SKM-1 (cell line): ENCODE data around the gene ACAT2.
"Not testable (repeated sequence)": the region's sequence is repeated elsewhere in the genome, so short reads cannot be mapped to it uniquely, and the experiment has no call there.

ENCODE experiments used
- DNase-seq: peaks from one replicate; lab custom pipeline; 2025; ENCODE audit not compliant: unreplicated experiment; lab: John Stamatoyannopoulos, UW

Gene ACAT2

DNA sequence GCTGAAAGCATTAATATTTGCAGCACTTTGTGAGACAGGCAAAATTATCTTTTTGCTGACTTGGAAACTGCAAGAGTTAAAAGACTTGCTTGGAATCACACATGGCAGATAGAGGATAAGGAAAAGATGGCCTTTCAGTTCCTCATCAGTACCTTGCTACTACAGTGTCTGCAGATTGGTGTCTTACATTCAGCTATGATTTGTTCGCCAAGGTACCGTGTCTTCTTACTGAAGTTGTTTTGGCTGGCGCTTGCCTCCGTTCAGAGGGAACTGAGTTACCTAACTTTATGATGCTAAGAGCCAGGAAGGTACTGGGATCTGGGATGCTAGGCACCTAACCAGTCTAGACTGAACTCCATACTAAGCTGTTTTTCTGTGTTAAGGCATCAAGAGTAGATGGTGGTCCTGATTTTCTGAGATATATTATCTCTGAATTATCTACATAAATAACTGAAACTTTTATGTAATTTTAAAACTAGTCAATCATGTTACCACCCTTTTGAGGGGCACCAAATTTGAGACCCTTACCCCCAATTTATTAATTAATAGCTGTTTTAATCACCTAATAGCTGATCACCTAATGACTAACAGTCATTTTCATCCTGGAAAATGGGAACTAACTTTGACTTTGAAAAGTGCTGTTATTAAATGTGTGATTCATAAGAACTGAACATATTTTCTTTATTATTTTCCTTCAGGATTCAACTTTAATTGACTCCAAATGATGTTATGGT is 32.1 kb upstream of the ACAT2 start:
- DNase-seq = no peak

DNA sequence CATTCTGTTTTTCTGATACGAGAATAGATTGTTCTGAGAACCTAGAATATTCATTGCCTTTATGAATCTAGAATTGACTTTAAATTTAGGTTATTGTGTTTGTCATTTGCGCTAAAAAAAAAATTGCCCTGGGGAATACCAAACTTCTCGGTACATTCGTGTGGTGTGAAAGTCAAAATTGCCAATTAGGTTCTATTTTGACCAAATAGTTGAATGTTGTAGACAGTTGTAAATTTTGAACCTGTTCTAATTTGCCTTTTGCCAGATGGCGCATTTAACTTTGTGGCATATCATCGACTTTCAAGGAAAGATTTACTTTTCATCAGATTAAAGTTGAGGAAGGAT is 31.5 kb upstream of the ACAT2 start:
- no peak for DNase-seq

DNA sequence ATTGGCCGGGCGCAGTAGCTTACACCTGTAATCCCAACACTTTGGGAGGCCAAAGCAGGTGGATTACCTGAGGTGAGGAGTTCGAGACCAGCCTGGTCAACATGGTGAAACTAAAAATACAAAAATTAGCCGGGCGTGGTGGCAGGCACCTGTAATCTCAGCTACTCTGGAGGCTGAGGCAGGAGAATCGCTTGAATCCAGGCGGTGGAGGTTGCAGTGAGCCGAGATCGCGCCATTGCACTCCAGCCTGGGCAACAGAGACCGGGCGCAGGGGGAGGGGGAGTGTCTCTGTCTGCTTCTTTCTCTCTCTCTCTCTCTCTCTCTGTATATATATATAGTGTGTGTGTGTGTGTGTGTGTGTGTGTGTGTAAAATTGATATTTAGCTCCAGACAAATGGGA is 29.3 kb upstream of the ACAT2 start:
- not testable (repeated sequence) for DNase-seq

DNA sequence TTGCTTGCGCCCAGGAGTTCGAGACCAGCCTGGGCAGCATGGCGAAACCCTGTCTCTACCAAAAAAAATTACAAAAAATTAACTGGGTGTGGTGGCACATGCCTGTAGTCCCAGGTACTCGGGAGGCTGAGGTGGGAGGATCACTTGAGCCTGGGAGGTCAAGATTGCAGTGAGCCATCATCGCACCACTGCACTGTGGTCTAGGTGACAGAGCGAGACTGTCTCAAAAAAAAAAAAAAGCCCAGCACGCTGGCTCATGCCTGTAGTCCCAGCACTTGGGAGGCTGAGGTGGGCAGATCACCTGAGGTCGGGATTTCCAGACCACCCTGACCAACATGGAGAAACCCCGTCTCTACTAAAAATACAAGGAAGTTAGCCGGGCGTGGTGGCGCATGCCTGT is 28.4 kb upstream of the ACAT2 start:
- not testable (repeated sequence) for DNase-seq

- no peak for DNase-seq
Measured at GRCh38 chr6:159736908-159737307, 24.9 kb upstream of the ACAT2 start.

DNA sequence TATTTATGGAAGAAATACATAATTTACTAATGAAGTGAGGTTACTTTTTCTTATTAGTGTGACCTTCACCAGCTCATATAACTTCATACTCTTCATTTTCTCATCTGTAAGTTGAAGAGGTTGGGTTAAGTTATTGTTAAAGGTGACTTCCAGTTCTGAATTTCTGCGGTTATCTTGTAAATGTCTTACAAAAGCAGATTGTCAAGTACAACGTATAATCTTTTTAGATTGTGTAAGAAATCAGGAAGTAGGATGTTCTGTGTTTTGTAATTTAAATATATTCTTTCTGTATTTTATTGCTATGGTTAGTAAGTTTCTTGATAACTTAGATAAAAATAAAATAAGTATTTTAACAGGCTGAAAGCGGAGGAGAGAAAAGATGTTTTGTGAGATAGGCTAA is 22.5 kb upstream of the ACAT2 start:
- no peak for DNase-seq

GRCh38 chr6:159742165-159742564 is 19.7 kb upstream of the ACAT2 start:
- DNase-seq = no peak

GRCh38 chr6:159745081-159745480 is 16.8 kb upstream of the ACAT2 start:
- no peak for DNase-seq

- no peak for DNase-seq
Measured at GRCh38 chr6:159746759-159747158, 15.1 kb upstream of the ACAT2 start.

DNA sequence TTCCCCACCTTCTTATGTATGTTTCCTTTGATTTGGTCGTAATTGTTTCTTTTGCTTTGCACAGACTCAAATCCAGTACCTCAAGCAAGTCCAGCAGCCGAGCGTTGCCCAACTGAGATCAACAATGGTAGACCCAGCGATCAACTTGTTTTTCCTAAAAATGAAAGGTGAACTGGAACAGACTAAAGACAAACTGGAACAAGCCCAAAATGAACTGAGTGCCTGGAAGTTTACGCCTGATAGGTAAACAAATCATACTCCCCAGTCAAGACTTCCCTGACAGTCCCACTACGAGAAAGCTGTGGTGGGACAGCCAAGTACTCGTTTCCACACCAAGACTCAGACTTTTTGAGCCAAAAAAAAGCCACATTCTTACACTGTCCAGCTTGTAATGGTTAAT is 13.7 kb upstream of the ACAT2 start:
- not testable (repeated sequence) for DNase-seq

DNA sequence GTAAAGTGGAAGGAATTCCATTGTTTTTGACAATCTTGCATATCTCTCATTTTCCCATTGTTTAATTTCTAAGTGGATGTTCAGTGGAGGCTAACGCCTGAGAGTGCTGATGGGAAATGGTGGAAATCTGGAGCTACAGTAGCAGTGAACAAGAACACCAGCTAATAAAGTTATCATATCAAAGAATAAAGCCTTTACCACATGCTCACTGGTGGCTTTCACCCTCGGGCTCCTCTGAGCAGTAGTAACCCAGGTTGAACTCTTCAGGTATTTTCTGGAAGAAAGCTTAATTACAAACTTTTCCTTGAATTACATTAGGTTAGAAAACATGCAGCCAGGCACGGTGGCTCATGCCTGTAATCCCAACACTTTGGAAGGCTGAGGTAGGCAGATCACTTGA is 10.4 kb upstream of the ACAT2 start:
- no peak for DNase-seq

GRCh38 chr6:159753081-159753872 is 8.6 kb upstream of the ACAT2 start:
- no peak for DNase-seq

DNA sequence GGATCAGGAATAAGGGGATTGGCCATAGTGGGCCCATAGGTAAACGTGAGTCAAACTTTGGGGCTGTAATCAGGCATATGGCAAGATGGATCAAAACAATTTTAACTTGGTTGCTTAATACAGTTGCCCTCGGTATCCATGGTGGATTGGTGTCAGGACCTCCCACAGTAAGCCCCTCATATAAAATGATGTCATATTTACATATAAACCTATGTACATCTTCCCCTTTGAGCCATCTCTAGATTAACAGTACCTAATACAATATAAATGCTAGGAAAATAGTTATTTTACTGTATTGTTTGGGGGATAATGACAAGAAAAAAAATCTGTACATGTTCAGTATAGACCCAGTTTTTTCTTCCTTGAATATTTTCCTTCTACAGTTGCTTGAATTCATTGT is 7.4 kb upstream of the ACAT2 start:
- DNase-seq = no peak

DNA sequence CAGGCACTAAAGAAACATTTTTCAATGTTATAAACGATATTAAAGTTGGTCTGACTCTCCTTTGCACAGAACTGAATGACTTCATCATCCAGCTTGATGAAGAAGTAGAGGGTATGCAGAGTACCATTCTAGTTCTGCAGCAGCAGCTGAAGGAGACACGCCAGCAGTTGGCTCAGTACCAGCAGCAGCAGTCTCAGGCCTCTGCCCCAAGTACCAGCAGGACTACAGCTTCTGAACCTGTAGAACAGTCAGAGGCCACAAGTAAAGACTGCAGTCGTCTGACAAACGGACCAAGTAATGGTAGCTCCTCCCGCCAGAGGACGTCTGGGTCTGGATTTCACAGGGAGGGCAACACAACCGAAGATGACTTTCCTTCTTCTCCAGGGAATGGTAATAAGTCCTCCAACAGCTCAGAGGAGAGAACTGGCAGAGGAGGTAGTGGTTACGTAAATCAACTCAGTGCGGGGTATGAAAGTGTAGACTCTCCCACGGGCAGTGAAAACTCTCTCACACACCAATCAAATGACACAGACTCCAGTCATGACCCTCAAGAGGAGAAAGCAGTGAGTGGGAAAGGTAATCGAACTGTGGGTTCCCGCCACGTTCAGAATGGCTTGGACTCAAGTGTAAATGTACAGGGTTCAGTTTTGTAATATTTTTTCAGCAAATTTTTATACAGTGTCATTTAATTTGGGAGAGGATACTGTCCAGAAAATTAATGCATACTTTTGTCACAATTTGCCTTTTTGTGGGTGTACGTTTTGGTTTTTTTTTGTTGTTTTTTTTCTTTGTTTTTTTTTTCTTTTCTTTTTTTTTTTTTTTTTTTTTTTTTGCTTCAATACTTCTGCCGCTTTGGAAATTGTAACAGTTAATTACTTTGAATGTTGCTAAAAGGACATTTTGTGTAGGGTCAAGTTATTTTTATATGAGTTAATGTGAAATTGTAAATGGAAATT is 6.6 kb upstream of the ACAT2 start:
- no peak for DNase-seq

GRCh38 chr6:159756508-159756907 is 5.3 kb upstream of the ACAT2 start:
- no peak for DNase-seq

GRCh38 chr6:159758031-159759001 is 3.5 kb upstream of the ACAT2 start:
- no peak for DNase-seq

GRCh38 chr6:159759645-159760044 is 2.2 kb upstream of the ACAT2 start:
- no peak for DNase-seq

DNA sequence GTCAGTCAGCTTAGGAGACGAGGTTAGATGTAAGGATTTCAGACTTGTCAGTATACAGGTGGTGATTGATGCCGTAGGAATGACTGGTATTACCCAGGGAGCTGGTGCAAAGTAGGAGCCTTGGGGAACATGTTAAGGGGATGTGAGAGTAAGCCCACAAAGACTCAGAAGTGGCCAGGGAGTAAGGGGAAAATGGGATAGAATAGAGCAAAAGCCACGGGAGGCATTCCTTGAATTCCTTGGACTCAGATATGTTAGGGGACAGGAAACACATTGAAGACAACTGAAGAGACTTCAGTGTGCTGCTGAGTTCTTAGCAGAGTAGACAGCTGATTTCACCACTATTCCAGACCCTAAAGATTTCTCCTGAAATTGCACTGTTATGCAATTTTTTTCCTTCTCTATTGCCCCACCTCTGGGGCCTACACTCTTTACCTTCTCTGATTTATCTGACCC is 1.2 kb upstream of the ACAT2 start:
- no peak for DNase-seq

DNA sequence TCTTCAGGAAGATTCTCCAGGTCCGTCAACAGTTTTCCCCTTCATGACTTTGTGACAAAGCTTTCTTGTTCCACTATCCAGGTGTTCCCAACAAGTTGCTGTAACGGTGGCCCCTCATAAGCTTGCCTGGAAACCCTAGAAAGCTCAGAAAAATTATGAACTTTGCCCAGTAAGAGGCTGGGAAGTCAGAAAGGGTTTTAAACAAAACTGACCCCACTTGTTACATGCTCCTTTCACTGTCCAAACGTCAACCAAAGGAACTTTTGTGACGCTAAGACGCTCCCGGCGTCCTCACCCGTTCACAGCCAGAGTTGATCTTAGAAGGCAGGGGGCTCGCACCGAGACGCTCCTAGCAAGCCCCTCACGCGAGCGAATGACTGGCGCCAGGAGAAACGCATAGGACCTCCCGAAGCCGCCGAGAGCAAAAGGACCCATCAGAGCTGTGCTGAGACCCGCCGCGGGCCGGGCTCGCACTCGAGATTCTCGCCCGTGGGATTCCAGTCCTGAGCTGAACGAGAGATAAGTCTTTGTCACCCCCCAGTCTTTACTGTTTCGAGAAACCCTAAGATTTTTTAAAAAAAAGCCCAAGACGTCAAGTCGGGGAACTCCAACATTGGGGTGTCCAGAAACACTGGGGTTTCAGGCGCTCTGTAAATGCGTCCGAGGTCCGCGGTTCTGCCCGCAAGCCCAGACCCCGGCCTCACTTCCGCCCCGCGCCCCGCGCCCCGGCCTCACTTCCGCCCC is 544 bp upstream of the ACAT2 start:
- DNase-seq = no peak
